HepG2 (cell line): ENCODE data around the gene CREG2. TPM values are rescaled to one million over a fixed set of nuclear protein-coding genes. Genes with fewer than 3 reads are reported as not detected.

ENCODE experiments used
- HNF1B ChIP-seq: sonication (generic); formaldehyde crosslinking; IDR thresholded peaks from 2 replicates; pipeline ENCODE4 v1.5.1; 2020; ENCODE audit warnings: mild to moderate bottlenecking, moderate library complexity, missing genetic modification reagents
- KLF9 ChIP-seq: IDR thresholded peaks from 2 replicates; pipeline ENCODE4 v1.6.1; 2016; ENCODE audit warnings: low read depth
- LCORL ChIP-seq, 2 experiments: fragments of 450-650 bp in 1 of 2; sonication (generic) in 1 of 2; formaldehyde crosslinking in 1 of 2; IDR thresholded peaks; 2 replicates each; pipeline versions ENCODE4 v1.5.0 to v1.6.1; 2017 to 2020; ENCODE audit warnings: antibody characterized with exemption in 1 of 2, missing genetic modification reagents in 1 of 2
- MEIS2 ChIP-seq: sonication (generic); formaldehyde crosslinking; IDR thresholded peaks from 2 replicates; pipeline ENCODE4 v1.9.0; 2021; ENCODE audit warnings: mild to moderate bottlenecking, missing genetic modification reagents
- NFYB ChIP-seq: sonication (generic); formaldehyde crosslinking; IDR thresholded peaks from 2 replicates; pipeline ENCODE4 v1.4.0; 2020; ENCODE audit warnings: missing genetic modification reagents
- ZNF260 ChIP-seq: sonication (generic); formaldehyde crosslinking; IDR thresholded peaks from 2 replicates; pipeline ENCODE4 v1.4.0; 2020; ENCODE audit warnings: missing genetic modification reagents, low read depth, mild to moderate bottlenecking, borderline replicate concordance
- ZNF292 ChIP-seq: sonication (generic); formaldehyde crosslinking; IDR thresholded peaks from 2 replicates; pipeline ENCODE4 v1.8.1; 2022; ENCODE audit warnings: mild to moderate bottlenecking, low read depth, missing genetic modification reagents, borderline replicate concordance
- ZNF646 ChIP-seq: sonication (generic); formaldehyde crosslinking; IDR thresholded peaks from 2 replicates; pipeline ENCODE4 v1.9.0; 2021; ENCODE audit warnings: mild to moderate bottlenecking, missing genetic modification reagents
- ZNF883 ChIP-seq: sonication (generic); formaldehyde crosslinking; IDR thresholded peaks from 2 replicates; pipeline ENCODE4 v1.5.1; 2020; ENCODE audit warnings: mild to moderate bottlenecking, missing genetic modification reagents; ENCODE audit errors: not compliant biosample characterization
- polyA plus RNA-seq, 8 experiments: library from polyadenylated mRNA; depleted of rRNA in 3 of 8; stranded (reverse) in 7 of 8; unstranded in 1 of 8; fragments of >200 nt; fragmentation: Illumina TruSeq in 4 of 8; extraction: Trizol in 4 of 8; gene quantifications; 2 replicates each; pipeline versions ENCODE4 v1.2.1 to v1.2.3, GENCODE V29; 2011 to 2016; ENCODE audit warnings: low read depth in 4 of 8, missing spikeins in 1 of 8, mixed read lengths in 1 of 8; ENCODE audit not compliant: insufficient read depth in 1 of 8
- total RNA-seq, 5 experiments: library from RNA; depleted of rRNA; stranded (reverse); fragments of >200 nt; fragmentation: Illumina TruSeq; extraction: Trizol; gene quantifications; 2 replicates each; pipeline ENCODE4 v1.2.3, GENCODE V29; 2016; ENCODE audit warnings: low read depth in 1 of 5
- TF ChIP-seq, protein P1 (sequence below): sonication (generic); formaldehyde crosslinking; IDR thresholded peaks from 2 replicates; pipeline ENCODE4 v1.4.0; 2020; ENCODE audit warnings: missing genetic modification reagents

CREG2 gene
- total and polyA plus RNA-seq, 2 of the 13 experiments (the other 11 are each of a cell fraction or from before 2014, with no cell fraction given), result 0.18 to 0.26 TPM

DNA sequence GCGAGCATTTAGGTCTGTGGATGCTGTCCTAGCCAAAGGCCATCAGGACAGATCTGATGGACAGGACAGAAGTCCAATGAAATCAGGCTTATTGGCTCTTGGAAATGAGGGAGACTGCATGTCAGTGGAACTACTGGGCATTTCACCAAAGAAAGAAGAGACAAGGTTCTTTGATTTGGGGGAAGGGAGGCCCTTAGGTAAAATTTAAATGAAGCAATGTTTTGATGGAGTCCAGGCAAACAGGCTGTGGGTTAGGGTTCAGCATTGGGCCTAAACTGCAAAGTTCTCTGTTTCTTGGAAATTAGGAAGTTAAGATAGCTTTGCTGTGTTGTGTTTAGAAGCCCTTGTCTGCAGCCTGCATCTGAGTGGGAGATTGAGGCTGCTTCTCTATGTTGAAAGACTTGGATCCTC, 47.2 kb downstream of the CREG2 start (continued):
- TF ChIP-seq, protein P1, sequence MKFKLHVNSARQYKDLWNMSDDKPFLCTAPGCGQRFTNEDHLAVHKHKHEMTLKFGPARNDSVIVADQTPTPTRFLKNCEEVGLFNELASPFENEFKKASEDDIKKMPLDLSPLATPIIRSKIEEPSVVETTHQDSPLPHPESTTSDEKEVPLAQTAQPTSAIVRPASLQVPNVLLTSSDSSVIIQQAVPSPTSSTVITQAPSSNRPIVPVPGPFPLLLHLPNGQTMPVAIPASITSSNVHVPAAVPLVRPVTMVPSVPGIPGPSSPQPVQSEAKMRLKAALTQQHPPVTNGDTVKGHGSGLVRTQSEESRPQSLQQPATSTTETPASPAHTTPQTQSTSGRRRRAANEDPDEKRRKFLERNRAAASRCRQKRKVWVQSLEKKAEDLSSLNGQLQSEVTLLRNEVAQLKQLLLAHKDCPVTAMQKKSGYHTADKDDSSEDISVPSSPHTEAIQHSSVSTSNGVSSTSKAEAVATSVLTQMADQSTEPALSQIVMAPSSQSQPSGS (CRISPR knock-in tag), result no peak
- no peak for TF ChIP-seq ZNF646 (CRISPR knock-in tag)
- no peak for TF ChIP-seq KLF9 (CRISPR knock-in tag)
- peak; percentile 40; the same call in 1 of the 2 replicates for TF ChIP-seq ZNF292
- TF ChIP-seq ZNF260 (CRISPR knock-in tag), result no peak
- TF ChIP-seq LCORL (IDR thresholded peaks at IDR 0.05), result no peak
- peak; percentile 48; the same call in 1 of the 2 replicates for TF ChIP-seq LCORL (CRISPR knock-in tag; IDR thresholded peaks at IDR 0.05)
- TF ChIP-seq HNF1B (CRISPR knock-in tag), result 0 out of 2 replicates have a peak, but pooled peaks have one; percentile 26
- no peak for TF ChIP-seq ZNF883 (CRISPR knock-in tag)
- no peak for TF ChIP-seq MEIS2
- TF ChIP-seq NFYB (CRISPR knock-in tag), result peak; percentile 72
